ENCODE measurements around the gene CHD1.

The CHD1 gene

GRCh38 chr5:98898743-98899142 is 30.1 kb downstream of the CHD1 start:
- no peak for DNase-seq

- DNase-seq: no peak
Observed at GRCh38 chr5:98891591-98891990, 37.2 kb downstream of the CHD1 start.

GRCh38 chr5:98880598-98880997 is 48.2 kb downstream of the CHD1 start:
- DNase-seq: no peak

- no peak for DNase-seq
Observed at GRCh38 chr5:98880151-98880550, 48.7 kb downstream of the CHD1 start.

GRCh38 chr5:98877600-98877999 is 51.2 kb downstream of the CHD1 start:
- DNase-seq: no peak

- no peak for DNase-seq
Observed at GRCh38 chr5:98872674-98873073, 56.1 kb downstream of the CHD1 start.

- no peak for DNase-seq
Observed at GRCh38 chr5:98865690-98866089, 63.1 kb downstream of the CHD1 start.

- DNase-seq: no peak
Observed at GRCh38 chr5:98847054-98847453, 81.8 kb downstream of the CHD1 start.

GRCh38 chr5:98846520-98846919 is 82.3 kb downstream of the CHD1 start:
- DNase-seq: no peak

GRCh38 chr5:98845878-98846277 is 82.9 kb downstream of the CHD1 start:
- DNase-seq: no peak

- no peak for DNase-seq
Observed at GRCh38 chr5:98844865-98845264, 83.9 kb downstream of the CHD1 start.

GRCh38 chr5:98843481-98843880 is 85.3 kb downstream of the CHD1 start:
- no peak for DNase-seq

- DNase-seq: no peak
Observed at GRCh38 chr5:98840946-98841345, 87.9 kb downstream of the CHD1 start.

GRCh38 chr5:98839469-98840383 is 89.1 kb downstream of the CHD1 start:
- DNase-seq: peak; percentile 16

GRCh38 chr5:98836175-98836574 is 92.6 kb downstream of the CHD1 start:
- no peak for DNase-seq

GRCh38 chr5:98827588-98828284 is 101.1 kb downstream of the CHD1 start:
- no peak for DNase-seq

- DNase-seq: peak; percentile 62
Observed at GRCh38 chr5:98827161-98827560, 101.6 kb downstream of the CHD1 start.

GRCh38 chr5:98825582-98826375 is 103.0 kb downstream of the CHD1 start:
- no peak for DNase-seq

- DNase-seq: peak; percentile 74
Observed at GRCh38 chr5:98816582-98817222, 112.1 kb downstream of the CHD1 start.

- no peak for DNase-seq
Observed at GRCh38 chr5:98813755-98814154, 115.1 kb downstream of the CHD1 start.

- peak; percentile 1 for DNase-seq
Observed at GRCh38 chr5:98810206-98810605, 118.6 kb downstream of the CHD1 start.

- DNase-seq: no peak
Observed at GRCh38 chr5:98807806-98808205, 121.0 kb downstream of the CHD1 start.

GRCh38 chr5:98805070-98805469 is 123.7 kb downstream of the CHD1 start:
- no peak for DNase-seq

Data from NCI-H82 (cell line).